Activated CD4-positive, alpha-beta T cell treated with anti-CD3 and anti-CD28 coated beads for 48 hours (primary cell): ENCODE measurements around the gene DPYSL4.
A peak's percentile ranks its signal among the peaks of the same experiment; 100 is the strongest.

Experiments
- DNase-seq: peaks from one replicate; pipeline ENCODE4 v3.0.0-alpha.2; 2020

Gene DPYSL4

DNA sequence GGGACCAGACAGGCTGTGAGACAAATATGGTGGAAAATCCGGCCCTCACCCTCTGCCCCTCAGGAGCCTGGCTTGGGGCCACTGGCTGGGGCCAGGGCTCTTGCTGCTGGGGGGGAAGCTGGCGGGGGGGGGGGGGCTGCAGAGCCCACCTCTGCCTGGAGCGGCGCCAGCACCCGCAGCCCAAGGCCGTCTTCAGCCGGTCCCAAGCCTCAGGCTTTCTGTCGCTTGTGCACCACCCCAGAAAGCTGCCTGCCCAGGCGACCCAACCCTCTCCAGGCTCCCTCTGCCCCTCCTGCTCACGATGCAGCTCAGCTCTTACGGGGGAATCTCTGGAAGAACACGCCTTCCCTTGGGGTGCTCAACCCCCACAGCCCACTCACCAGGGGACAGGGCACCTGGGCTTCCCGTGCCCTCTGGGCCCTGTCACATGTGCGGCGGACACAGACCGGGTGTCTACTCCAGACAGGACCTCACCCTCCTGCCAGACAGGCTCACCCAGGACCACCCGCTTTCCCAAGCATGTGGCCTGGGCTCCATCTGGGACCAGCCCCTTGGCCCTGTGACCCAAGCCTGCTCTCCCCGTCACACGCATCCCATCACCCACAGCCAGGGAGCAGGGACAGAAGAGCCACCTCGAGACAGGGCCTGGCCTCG lies 43.9 kb downstream of the DPYSL4 start:
- no peak for DNase-seq

DNA sequence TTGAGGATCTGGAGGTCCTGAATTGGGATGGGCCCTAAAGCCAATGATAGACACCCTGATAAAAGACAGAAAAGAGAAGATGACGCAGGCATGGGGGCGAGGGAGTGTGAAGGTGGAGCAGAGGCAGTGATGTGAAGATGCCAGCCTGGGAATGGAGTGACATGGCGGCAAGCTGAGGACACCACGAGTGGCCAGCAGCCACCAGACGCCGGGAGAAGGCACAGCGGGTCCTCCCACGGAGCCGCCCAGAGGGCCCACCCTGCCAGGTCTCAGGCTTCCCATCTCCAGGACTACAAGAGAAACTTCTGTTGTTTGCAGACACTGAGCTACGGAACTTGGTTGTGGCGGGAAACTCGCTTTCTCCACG lies 44.9 kb downstream of the DPYSL4 start:
- no peak for DNase-seq

DNA sequence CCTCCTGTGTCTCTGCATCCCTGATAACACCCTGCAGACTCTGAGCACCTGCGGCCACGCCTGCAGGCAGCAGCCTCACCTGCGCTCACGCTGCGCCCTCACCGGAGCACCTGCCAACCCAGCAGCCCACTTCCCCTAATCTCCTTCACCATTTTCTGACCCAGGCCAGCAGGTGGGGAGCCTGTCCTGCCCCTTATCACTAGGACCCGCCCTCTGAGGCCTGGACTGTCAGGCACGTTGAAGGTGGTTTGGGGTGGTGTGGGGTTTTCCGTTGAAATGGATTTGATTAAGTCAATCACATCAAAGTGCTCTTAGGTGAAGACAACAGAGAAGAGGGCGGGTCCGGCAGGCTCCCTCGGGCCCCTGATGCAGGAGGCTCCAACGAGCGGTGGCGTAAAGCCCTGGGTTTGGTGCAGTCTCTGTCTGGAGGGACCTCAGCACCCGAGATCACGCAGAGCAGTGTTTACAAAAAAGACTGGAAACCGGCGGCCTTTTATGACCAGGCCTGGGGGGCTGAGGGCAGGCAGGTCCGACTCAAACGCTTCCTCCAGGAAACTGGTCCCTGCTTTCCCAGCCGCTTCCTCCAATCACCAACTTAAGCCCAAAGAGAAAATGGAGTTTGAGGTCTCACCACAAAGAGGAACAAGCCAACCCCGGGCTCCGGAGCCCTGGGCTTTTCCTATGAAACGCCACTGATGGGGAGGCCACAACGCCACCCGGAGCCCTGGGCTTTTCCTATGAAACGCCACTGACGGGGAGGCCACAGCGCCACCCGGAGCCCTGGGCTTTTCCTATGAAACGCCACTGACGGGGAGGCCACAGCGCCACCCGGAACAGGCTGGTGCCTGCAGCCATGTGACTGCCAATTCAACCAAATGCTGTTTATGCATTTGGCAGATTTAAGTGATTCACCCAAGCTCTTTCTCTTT lies 45.5 kb downstream of the DPYSL4 start:
- DNase-seq, result peak; percentile 61

DNA sequence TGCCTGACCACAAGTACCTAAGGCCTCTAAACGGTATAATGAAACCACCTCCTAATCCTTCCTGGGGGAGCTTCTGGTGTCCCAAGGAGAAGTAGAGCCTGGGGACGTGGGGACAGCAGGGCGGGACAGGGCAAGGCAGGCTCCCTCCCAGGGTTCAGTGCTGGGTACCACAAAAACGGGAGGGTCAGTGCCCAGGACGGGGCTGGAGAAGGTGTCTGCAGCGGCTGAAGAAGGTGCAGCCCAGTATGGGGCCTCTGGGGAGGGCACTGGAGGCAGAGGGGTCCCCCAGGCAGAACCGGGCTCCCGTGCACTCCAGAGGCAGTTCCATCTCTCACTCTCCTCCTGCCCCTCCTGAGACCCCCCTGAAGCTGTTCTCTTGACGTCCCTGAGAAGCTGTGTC lies 46.2 kb downstream of the DPYSL4 start:
- DNase-seq, result no peak

DNA sequence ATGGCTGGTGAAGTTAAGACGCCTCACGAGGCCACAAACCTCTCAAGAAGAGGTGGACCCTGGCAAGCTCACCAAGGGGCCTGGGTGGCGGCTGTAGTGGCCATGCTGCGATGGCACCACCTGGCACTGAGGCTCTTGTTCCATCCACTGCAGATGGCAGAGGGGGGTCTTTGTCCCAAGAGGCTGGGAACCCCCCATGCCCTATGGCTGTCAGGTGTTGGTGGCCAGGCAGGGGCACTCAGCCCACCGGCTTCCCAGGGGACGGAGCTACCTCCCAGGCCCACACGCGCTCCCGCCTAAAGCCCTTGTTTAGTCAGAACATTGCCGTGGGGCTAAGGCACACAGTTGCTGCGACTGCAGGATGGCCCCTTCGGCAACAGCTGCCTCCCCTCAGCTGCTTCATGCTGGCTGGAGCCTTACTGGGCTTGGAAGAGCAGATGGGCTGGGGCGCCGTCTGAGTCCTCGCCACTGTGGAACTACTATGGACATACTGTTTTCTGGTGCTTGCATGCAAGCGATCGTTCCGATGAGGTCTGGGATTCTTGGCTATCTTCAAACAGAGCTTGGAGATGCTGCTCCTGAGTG lies 46.8 kb downstream of the DPYSL4 start:
- DNase-seq, result no peak

DNA sequence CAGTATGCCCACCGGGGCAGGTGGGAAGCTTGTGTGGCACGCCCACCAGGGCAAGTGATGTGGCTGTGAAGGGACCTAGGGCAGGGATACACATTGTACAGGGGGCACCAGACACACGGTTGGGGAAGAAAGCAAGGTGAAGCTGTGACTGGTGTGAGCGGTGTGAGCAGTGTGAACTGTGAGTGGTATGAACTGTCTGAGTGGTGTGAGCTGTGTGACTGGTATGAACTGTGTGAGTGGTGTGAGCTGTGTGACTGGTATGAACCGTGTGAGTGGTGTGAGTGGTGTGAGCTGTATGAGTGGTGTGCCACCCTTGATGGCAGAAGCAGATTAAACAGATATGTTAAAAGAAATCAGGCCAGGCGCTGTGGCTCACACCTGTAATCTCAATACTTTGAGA lies 48.1 kb downstream of the DPYSL4 start:
- no peak for DNase-seq

DNA sequence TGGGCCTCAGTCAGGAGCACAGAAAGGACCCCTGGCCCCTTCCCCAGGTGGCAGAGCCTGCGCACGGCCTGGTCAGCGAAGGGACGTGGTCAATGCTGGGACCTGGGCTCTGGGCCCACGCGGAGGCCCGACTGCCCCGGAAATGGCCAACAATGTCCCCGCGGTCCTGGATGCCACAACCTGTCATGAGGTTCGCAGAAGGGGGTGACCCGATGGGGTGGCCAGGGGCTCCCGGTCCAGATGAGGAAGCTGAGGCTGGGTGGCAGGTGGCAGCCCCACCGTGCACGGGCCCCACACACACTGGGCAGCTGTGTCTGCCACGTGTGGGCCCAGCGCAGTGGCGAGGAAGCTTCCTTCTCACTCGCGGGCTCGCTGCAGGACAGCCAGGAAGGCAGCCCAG lies 49.4 kb downstream of the DPYSL4 start:
- no peak for DNase-seq

DNA sequence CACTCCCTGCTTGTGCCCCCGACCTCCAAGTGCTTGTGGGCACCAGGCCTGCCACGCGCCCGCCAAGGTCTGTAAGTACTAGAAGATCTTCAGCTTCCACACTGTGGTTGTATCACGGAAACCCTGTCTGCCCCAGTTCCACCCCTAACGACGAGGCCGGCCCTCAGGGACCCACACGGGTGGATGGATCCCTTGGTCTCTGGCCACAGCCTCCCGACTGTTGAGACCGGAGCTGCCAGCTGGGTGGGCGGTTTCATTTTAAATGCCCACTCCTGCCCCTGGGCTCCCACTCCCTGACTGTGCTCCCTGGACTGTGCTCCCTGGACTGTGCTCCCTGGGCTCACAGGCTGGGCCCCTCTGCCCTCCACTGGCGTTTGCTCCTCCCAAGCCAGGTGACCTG lies 50.1 kb downstream of the DPYSL4 start:
- no peak for DNase-seq

DNA sequence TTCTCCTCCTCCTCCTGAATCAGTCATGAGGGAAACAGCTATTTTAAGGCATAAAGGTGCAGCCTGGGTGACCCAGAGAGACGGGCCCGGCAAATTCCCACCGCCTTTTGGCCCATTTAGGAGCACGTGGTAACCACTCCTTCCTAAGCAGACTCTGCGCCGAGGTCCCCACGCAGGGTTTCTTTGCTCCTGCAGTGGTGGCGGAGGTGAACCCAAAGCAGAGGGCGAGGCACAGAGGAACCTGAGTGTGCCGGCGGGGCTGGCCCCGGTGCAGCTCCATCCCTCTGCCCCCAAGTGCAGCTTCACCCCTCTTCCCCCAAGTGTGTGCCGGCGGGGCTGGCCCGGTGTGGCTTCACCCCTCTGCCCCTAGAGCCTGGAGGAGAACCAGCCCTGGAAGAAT lies 50.6 kb downstream of the DPYSL4 start:
- DNase-seq, result no peak

DNA sequence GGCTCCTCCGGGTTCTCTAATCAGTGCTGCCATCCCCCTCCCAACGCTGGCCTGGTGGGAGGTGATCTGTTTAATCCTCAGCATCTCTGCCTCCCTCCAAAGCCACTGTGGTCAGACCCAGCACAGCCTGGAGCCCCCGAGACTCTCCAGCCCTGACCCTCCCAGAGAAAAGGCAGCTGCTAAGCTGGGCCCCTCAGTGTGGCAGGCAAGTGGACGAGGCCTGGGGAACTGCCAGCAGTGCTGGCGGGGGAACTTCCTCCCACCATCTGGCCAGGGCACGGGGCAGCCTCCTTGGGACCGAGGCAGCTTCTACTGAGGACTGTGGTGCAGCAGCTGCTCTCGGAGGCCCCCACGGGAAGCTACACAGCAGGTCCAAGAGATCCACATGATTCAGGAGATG lies 51.1 kb downstream of the DPYSL4 start:
- no peak for DNase-seq

DNA sequence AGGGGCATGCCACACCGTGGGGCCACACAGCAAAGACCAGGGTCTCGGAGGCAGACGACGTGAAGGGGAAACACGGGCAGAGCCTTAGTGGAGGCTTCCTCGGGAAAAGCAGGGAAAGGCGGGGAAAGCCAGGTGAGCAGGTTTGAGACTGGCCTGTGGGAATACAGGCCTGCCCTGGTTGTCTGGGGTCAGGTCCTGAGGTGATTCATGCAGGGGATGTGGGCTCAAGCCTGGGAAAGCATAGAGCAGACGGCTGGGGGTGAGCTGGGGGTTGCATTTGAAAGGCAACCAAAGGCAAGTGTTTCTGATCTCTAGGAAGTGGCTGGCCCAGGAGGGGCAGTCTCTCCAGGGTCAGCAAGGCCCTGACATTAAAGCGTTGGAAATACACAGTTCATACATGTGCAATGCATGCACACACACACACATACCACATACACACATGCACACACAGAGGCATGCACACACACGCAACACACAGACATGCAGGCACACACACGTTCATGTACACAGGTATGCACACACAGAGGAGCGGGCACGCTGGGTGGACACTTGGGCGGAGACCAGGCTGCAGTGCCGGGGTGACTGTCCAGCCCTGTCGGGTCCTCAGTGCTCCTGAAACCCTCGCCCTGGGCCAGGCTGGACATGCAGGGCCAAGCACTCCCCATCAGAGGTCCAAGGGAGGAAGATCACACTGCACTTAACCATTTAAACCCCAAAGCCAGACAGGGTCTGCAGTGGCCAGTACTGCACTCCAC lies 51.8 kb downstream of the DPYSL4 start:
- DNase-seq, result no peak

DNA sequence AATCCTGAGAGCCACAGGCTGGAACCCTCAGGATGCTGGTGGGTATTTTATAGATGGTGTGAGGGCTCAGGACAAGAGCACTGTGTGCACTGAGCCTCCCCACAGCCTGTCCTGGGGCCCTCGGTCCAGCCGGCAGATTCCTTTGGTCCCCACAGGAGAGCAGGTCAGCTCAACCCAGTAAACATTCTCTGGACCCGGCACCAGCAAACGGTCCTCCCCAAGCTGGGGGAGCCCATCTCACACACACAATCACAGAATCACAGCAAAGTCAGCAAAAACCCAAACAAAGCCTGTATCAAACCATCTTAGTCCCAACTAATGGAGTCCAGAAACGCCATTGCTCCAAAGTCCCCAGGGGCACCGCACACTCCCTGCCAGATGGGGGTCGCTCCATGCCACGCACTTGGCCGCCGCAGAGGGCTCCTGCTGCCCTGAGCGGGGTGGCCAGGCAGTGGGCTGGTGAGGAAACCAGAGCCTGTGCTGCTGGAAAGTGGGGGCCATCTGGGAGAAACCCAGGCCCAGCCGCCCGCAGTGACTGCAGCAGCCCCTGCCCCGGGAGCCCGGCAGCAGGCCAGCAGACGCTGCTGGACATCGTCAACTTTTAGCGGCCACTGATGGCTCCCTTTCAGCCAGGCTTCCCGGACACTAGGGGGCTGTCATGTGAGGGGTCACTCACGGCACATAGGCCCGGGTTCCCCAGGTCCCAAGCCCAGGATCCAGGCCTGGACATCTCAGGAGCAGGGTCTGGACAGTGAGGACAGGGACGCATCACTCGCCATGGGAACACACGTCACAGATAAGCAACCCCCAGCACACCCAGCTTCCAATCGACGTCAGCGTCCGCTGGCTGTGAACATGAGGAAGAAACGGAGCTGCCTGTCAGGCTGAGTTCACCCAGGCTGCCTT lies 52.6 kb downstream of the DPYSL4 start:
- DNase-seq, result no peak

DNA sequence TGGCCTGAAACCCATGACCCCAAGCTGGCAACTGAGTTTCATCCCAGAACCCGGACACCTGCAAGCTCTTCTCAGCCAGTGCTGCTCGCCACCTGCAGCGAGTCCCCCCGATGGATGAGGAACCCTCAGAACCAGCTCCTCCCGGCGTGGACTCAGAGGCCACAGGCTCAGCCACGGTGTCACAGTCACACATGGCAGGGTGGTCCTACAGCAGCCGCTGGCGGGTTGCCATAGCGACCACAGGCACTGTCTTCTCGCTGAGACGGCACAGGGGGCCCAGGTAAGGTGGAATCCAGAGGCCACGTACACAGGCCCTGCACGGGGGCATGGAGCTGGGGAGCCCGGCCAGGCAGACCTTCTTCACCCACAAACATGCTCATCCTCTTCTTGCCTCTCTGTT lies 53.4 kb downstream of the DPYSL4 start:
- DNase-seq, result no peak

DNA sequence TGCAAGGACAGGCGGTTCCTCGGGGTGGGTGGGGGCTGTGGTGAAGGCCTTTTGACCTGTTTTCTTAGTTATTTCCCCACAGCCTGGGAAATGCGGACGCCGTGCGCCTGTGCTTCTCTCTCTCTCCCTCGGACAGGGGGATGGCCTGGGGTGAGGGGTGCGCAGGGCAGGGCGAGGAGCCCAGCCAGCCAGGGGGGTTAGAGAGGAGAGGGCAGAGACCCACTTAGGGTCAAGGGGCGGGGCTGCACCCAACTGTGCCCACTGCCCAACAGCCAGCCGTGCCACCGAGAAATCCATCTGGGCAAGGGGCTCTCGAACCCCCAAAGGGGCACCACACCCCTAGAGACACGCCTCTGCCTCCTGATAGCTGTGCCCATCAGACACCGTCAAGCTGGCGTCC lies 53.8 kb downstream of the DPYSL4 start:
- DNase-seq, result no peak

DNA sequence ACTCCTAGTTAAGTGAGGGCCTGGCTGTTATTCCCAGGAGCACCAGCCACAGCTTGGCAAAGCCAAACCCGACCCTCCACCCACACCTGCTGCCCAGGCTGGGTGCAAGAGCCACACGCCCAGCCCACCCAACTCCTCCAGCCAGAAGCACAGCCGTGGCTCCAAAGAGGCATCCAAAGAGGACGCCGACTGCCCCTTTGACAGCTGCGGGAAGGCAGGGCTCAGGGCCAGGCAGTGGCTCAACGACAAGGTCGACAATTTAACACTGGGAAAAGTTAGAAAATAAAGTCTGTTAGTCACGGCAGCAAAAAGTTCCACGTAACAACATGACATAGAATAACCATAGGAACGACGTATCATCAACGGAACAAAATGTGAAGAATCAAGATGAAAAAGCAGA lies 54.3 kb downstream of the DPYSL4 start:
- DNase-seq, result no peak

DNA sequence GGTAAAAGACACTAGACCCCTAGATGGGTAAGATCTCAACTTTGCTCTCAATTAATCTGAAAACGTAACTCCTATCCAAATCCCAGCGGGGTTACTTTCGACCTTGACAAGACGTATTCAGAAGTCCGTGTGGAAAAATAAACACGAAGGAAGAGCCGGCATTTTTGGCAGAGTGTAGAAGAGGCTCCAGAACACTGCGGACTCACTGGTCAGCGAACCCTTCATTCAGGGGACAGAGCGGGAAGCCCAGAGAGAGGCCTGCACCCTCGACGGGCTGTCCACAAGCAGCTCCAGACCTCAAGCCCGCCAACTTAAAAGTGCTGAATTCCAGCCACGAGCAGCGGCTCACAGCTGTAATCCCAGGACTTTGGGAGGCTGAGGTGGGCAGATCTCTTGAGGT lies 54.7 kb downstream of the DPYSL4 start:
- no peak for DNase-seq

DNA sequence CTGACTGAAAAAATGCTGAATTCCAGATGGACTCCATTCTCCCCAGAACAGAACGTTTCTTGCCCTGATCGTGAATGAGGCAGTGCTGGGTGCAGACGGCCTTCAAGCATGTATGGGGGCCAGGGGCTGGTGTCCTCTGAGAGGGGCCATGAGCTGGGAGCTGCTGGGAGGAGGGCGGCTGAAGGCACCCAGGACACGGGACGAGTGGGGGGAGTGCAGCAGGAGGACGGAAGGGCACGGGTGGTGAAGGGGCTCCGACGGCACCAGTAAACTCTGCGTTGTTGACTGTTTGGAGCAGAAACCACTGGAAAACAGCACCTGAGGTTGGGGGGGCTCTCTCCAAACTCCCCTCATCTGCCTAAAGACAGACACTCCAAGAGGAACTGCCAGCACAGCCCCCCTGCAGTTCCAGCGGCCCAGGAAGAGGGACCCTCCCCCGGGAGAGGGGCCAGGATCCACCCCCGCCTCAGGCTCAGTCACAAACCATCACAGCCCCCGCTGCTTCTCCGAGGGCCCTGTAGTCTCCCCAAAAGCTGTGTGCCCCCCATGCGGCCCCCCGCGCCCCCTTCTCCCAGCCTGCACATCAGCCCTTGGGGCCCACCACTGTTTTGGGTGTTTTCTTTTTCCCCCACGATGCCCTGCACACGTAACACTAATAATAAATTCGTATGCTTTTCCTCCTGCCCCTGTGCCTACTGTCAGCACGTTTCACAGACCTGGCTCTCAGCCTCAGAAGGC lies 55.5 kb downstream of the DPYSL4 start:
- no peak for DNase-seq

DNA sequence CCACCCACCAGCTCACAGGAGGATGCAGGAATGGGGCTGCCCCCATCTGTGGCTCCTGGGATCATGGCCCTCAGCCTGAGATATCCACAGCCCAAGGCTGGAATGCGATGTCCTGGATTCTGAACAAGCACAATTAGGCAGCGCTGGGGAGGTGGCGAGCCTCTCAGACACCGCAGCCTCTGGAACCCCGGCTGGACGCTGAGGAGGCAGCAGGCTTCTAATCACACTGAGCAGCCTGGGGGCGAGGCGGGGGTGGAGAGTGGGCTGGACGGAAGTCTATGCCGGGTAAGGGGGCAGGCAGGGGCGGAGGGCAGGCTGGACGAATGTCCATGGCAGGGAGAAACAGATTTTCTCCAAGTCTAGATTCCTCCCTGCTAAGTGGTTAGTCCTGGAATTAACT lies 56.4 kb downstream of the DPYSL4 start:
- no peak for DNase-seq

DNA sequence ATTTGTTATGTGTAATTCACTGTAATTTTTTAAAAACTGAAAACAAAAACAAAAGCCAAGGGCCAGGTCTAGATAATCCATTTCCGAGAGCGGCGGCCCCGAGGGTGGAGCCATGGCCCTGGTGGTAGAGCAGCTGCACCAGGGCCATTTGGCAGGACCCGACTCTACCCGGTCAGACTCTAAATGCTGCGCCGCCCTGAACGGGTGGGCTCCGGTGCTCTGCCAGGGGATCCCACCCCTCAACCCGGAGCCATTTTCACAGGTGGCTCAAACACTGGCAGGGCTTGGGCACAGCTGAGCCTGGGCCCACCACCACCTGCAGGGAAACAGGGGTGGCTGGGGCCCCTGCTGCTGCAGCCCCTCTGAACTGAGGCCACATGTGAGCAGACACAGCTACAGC lies 56.9 kb downstream of the DPYSL4 start:
- no peak for DNase-seq

DNA sequence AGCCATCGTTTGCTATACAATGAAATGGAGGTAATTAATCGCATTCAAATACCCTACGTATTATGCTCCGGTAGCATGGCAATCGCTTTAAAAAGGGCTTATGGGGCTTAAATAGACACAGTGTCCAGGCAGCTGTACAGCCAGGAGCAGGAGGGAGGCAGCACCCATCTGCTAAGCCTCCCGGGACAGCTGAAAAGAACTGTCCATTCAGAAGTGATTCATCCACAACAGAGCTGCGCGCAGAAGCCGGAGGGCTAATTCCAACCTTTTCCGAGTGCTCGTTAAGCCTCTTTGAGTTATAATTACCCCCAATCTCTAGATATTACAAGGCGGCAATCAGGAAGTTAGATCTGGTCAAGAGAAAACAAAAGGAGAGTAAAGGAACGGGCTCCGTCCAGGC lies 58.3 kb downstream of the DPYSL4 start:
- DNase-seq, result no peak

DNA sequence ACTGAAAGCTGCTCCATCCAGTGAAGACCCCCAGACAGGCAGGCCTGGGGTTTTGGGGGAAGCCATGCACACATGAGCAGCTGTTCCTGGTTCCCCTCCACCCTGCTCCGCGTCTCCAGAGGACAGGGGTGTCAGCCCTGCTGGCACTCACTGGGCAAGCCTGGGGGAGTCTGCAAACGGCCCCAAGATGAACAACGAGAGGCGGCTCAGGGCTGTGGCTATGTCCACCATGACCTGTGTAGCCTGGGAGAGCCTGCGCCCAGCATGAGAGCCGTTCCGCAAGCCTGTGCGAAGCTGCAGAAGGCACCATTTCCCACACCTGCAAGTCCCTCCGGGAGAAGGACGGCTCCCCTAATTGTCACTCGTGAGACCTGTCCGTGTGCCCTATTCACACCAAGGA lies 59.5 kb downstream of the DPYSL4 start:
- DNase-seq, result no peak

DNA sequence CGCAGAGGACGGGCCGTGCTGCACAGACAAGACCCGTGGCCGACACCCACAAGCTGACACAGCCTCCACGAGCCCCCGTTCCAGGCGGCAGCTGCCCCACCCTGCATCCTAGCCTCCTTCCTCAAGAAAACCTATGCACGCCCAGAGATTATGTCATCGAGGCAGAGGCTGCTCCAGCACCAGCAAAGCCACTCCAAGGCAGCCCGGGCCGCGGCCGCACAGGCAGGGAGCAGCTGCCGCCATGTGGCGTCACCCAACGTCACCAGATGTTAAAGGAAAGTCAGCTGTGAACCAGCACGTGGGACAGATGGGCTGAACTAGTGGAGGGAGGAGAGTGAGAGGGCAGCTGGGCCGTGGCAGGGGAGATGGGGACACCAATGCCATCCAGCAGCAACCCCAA lies 61.2 kb downstream of the DPYSL4 start:
- no peak for DNase-seq
